22Rv1 (cell line): ENCODE measurements around the gene DPYSL4.
A peak's percentile ranks its signal among the peaks of the same experiment; 100 is the strongest.

Experiments used
- H3K27ac ChIP-seq: fragments of 450-650 bp; 2 replicates; pipeline ENCODE4 v1.5.1; 2017
- CTCF ChIP-seq: fragments of 450-650 bp; IDR thresholded peaks from 2 replicates; pipeline ENCODE4 v1.5.1; 2017; ENCODE audit warnings: mild to moderate bottlenecking
- ZFX ChIP-seq: fragments of 450-650 bp; IDR thresholded peaks from 2 replicates; pipeline ENCODE4 v1.6.1; 2017; ENCODE audit warnings: antibody characterized with exemption, borderline replicate concordance

Gene DPYSL4

GRCh38 chr10:132162021-132162531, 24.7 kb upstream of the DPYSL4 start:
- TF ChIP-seq ZFX (no peak), CTCF (no peak)
- H3K27ac ChIP-seq, result 0 out of 2 replicates have a peak overlapping the region, but pooled peaks have one; percentile 8

- TF ChIP-seq CTCF, result no peak
- peak overlapping the region; percentile 8; the same call in 1 of the 2 replicates for H3K27ac ChIP-seq
Measured at GRCh38 chr10:132162590-132163277, 24.0 kb upstream of the DPYSL4 start.

- TF ChIP-seq CTCF (peak; percentile 24), ZFX (no peak)
- H3K27ac ChIP-seq, result peak overlapping the region; percentile 8; the same call in 1 of the 2 replicates
Measured at GRCh38 chr10:132163278-132163765, 23.4 kb upstream of the DPYSL4 start.

- no peak; the same call in none of the 2 replicates for TF ChIP-seq CTCF
- no peak overlapping the region for H3K27ac ChIP-seq
Measured at GRCh38 chr10:132163826-132164515, 22.8 kb upstream of the DPYSL4 start.

- no peak for TF ChIP-seq ZFX
- no peak for TF ChIP-seq CTCF
Measured at GRCh38 chr10:132164761-132165278, 21.9 kb upstream of the DPYSL4 start.

GRCh38 chr10:132165416-132165980, 21.2 kb upstream of the DPYSL4 start:
- H3K27ac ChIP-seq, result no peak overlapping the region
- TF ChIP-seq ZFX (no peak), CTCF (no peak)

More at GRCh38 chr10:132164761-132165278, 21.9 kb upstream of the DPYSL4 start:
- no peak overlapping the region for H3K27ac ChIP-seq
